ENCODE data around the gene ADGRF4.

DNA sequence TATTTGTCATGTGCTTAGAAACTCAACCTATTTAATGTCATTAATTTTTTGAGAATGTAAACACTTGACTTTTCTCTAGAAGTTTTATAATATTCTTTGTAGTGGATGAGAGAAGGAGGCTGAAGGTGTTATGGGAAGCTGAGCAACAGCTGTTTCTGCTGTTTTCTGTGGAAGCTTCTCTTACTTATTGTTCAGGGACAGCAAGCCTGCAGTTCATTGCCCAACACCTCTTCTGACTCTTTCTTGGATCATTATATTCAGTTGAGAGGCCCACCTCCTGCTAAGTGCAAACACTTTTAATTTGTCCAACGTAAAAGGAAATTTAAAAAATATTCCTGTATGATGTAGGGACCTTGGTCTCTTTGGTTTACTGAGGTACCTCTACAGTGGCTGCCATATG lies 12.0 kb upstream of the ADGRF4 start:
- TF ChIP-seq, protein P1, sequence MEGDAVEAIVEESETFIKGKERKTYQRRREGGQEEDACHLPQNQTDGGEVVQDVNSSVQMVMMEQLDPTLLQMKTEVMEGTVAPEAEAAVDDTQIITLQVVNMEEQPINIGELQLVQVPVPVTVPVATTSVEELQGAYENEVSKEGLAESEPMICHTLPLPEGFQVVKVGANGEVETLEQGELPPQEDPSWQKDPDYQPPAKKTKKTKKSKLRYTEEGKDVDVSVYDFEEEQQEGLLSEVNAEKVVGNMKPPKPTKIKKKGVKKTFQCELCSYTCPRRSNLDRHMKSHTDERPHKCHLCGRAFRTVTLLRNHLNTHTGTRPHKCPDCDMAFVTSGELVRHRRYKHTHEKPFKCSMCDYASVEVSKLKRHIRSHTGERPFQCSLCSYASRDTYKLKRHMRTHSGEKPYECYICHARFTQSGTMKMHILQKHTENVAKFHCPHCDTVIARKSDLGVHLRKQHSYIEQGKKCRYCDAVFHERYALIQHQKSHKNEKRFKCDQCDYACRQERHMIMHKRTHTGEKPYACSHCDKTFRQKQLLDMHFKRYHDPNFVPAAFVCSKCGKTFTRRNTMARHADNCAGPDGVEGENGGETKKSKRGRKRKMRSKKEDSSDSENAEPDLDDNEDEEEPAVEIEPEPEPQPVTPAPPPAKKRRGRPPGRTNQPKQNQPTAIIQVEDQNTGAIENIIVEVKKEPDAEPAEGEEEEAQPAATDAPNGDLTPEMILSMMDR (IDR thresholded peaks at IDR 0.05; ENCODE audit: low read depth, low read length, poor library complexity, severe bottlenecking) = no peak
- no peak for TF ChIP-seq EZH2phosphoT487 (IDR thresholded peaks at IDR 0.05; ENCODE audit: borderline replicate concordance, low read length)
